ENCODE data around the gene TMEM175.

TMEM175 gene

GRCh38 chr4:948936-949300 lies 16.7 kb downstream of the TMEM175 start:
- DNase-seq: no peak

GRCh38 chr4:949656-950055 lies 17.4 kb downstream of the TMEM175 start:
- no peak for DNase-seq

GRCh38 chr4:950136-951020 lies 18.1 kb downstream of the TMEM175 start:
- no peak for DNase-seq

GRCh38 chr4:951186-951585 lies 18.9 kb downstream of the TMEM175 start:
- no peak for DNase-seq

GRCh38 chr4:951594-952468 lies 19.6 kb downstream of the TMEM175 start:
- no peak for DNase-seq

- DNase-seq: no peak
Measured at GRCh38 chr4:952881-953573, 20.8 kb downstream of the TMEM175 start.

- DNase-seq: no peak
Measured at GRCh38 chr4:953574-953915, 21.3 kb downstream of the TMEM175 start.

- no peak for DNase-seq
Measured at GRCh38 chr4:954211-955020, 22.2 kb downstream of the TMEM175 start.

GRCh38 chr4:955161-955921 lies 23.1 kb downstream of the TMEM175 start:
- no peak for DNase-seq

- DNase-seq: no peak
Measured at GRCh38 chr4:955931-956381, 23.7 kb downstream of the TMEM175 start.

- DNase-seq: no peak
Measured at GRCh38 chr4:956531-957230, 24.4 kb downstream of the TMEM175 start.

GRCh38 chr4:957231-957580 lies 24.9 kb downstream of the TMEM175 start:
- no peak for DNase-seq

GRCh38 chr4:957581-958313 lies 25.5 kb downstream of the TMEM175 start:
- DNase-seq: no peak

GRCh38 chr4:958314-958665 lies 26.0 kb downstream of the TMEM175 start:
- no peak for DNase-seq

- DNase-seq: no peak
Measured at GRCh38 chr4:958696-959337, 26.6 kb downstream of the TMEM175 start.

GRCh38 chr4:959338-960139 lies 27.3 kb downstream of the TMEM175 start:
- no peak for DNase-seq

GRCh38 chr4:960140-960635 lies 27.9 kb downstream of the TMEM175 start:
- no peak for DNase-seq

GRCh38 chr4:960636-961350 lies 28.5 kb downstream of the TMEM175 start:
- no peak for DNase-seq

Measured in DMS79 treated with DMSO at 0.1 percent for 48 hours (cell line).